WTC11 (cell line): ENCODE measurements around the gene GNG3. TPM values are rescaled to one million over a fixed set of nuclear protein-coding genes. Genes with fewer than 3 reads are reported as not detected.

Experiments used
- AFF4 ChIP-seq: sonication (generic); formaldehyde crosslinking; IDR thresholded peaks from 2 replicates; pipeline ENCODE4 v1.8.1; 2023; ENCODE audit warnings: mild to moderate bottlenecking, missing genetic modification reagents, borderline replicate concordance
- ETV6 ChIP-seq: sonication (generic); formaldehyde crosslinking; IDR thresholded peaks from 2 replicates; pipeline ENCODE4 v1.8.1; 2022; ENCODE audit warnings: mild to moderate bottlenecking, missing genetic modification reagents
- MYBL2 ChIP-seq: sonication (generic); formaldehyde crosslinking; IDR thresholded peaks from 2 replicates; pipeline ENCODE4 v1.8.1; 2023; ENCODE audit warnings: mild to moderate bottlenecking, moderate library complexity, missing genetic modification reagents
- ZNF532 ChIP-seq: fragments of 250-450 bp; sonication (Bioruptor Pico); IDR thresholded peaks from 2 replicates; pipeline ENCODE4 v1.9.0; 2021; ENCODE audit warnings: mild to moderate bottlenecking, borderline replicate concordance
- total RNA-seq: library from RNA; stranded (reverse); gene quantifications from 3 replicates; pipeline ENCODE4 v1.2.3, GENCODE V29; 2021
- TF ChIP-seq, protein P1 (sequence below): sonication (generic); formaldehyde crosslinking; IDR thresholded peaks from 2 replicates; pipeline ENCODE4 v1.8.1; 2023; ENCODE audit warnings: mild to moderate bottlenecking, missing genetic modification reagents, moderate library complexity

The GNG3 gene
- total RNA-seq, 1 experiment from 2014 or later: 6.0 TPM

DNA sequence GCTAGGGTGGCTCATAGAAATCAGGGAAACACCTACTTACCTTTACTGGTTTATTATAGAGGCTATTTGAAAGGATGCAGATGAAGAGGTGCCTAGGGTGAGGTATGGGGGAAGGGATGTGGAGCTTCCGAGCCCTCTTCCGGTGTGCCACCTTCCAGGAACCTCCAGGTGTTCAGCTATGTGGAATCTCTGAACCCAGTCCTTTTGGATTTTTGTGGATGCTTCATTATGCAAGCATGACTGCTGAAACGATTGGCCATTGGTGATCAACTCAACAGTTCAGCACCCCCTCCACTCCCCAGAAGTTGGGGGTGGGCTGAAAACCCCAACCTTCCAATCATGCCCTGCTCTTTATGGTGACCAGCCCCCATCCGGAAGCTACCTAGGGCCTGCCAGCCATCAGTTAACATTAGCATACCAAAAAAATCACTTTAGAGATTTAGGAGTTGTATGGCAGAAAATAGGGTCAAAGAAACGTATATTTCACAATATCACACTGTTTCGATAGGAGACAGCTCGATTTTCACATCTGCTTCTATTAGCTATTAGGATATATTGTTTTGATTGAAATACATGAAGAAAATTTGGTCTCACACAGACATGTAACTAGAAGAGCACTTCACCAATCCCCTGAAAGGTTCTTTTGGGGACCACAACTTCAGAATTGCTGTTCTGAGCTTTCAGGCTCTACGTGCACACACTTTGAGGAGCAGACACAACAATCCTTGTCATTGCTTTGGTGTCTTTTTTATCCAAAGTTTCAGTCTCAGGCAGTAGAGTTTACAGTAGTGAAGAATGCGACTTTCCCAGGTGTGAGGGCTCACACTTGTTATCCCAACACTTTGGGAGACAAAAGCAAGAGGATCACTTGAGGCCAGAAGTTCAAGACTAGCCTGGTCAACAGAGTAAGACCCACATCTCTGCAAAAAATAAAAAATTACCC lies 50.6 kb downstream of the GNG3 start (continued):
- TF ChIP-seq, protein P1, sequence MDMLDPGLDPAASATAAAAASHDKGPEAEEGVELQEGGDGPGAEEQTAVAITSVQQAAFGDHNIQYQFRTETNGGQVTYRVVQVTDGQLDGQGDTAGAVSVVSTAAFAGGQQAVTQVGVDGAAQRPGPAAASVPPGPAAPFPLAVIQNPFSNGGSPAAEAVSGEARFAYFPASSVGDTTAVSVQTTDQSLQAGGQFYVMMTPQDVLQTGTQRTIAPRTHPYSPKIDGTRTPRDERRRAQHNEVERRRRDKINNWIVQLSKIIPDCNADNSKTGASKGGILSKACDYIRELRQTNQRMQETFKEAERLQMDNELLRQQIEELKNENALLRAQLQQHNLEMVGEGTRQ (CRISPR knock-in tag): 0 out of 2 replicates have a peak, but pooled peaks have one; percentile 8
- TF ChIP-seq MYBL2 (0 out of 2 replicates have a peak, but pooled peaks have one; percentile 39), AFF4 (CRISPR knock-in tag) (0 out of 2 replicates have a peak, but pooled peaks have one; percentile 32), ZNF532 (no peak), ETV6 (peak; percentile 90)

Other genes with a start within 250 kb of the GNG3 start
- gene AHNAK, start 160.9 kb upstream of the GNG3 start, total RNA-seq: 10.9 to 21.0 TPM (median 11.5 TPM) in 3 replicates
- gene EEF1G, start 133.8 kb upstream of the GNG3 start, total RNA-seq: 1,667 to 1,857 TPM (median 1,846 TPM) in 3 replicates
- 35.3 to 40.0 TPM (median 37.3 TPM) in 3 replicates for gene TUT1, start 116.2 kb upstream of the GNG3 start, total RNA-seq
- gene MTA2, start 105.8 kb upstream of the GNG3 start, total RNA-seq: 101 to 115 TPM (median 103 TPM) in 3 replicates
- 45.5 to 54.7 TPM (median 51.1 TPM) in 3 replicates for gene EML3, start 94.9 kb upstream of the GNG3 start, total RNA-seq
- 0.78 to 1.6 TPM (median 0.94 TPM) in 3 replicates for gene ROM1, start 94.4 kb upstream of the GNG3 start, total RNA-seq
- gene B3GAT3, start 85.7 kb upstream of the GNG3 start, total RNA-seq: 41.2 to 43.9 TPM (median 43.3 TPM) in 3 replicates
- 323 to 350 TPM (median 327 TPM) in 3 replicates for gene GANAB, start 61.1 kb upstream of the GNG3 start, total RNA-seq
- gene INTS5, start 54.4 kb upstream of the GNG3 start, total RNA-seq: 28.9 to 32.7 TPM (median 31.9 TPM) in 3 replicates
- 132 to 154 TPM (median 137 TPM) in 3 replicates for gene C11orf98, start 42.5 kb upstream of the GNG3 start, total RNA-seq
- gene CSKMT, start 42.4 kb upstream of the GNG3 start, total RNA-seq: 60.7 to 75.6 TPM (median 60.9 TPM) in 3 replicates
- 17.7 to 18.7 TPM (median 18.1 TPM) in 3 replicates for gene UQCC3, start 36.0 kb upstream of the GNG3 start, total RNA-seq
- 4.2 to 6.3 TPM (median 5.1 TPM) in 3 replicates for gene LBHD1, start 35.4 kb upstream of the GNG3 start, total RNA-seq
- gene UBXN1, start 28.6 kb upstream of the GNG3 start, total RNA-seq: 128 to 135 TPM (median 128 TPM) in 3 replicates
- 0.16 to 0.39 TPM (median 0.23 TPM) in 3 replicates for gene LRRN4CL, start 18.1 kb upstream of the GNG3 start, total RNA-seq
- gene BSCL2, start 252 bp upstream of the GNG3 start, total RNA-seq: 92.0 to 97.2 TPM (median 92.0 TPM) in 3 replicates
- 42.1 to 42.9 TPM (median 42.2 TPM) in 3 replicates for gene HNRNPUL2, start 19.8 kb downstream of the GNG3 start, total RNA-seq
- 39.7 to 48.7 TPM (median 39.8 TPM) in 3 replicates for gene TTC9C, start 20.8 kb downstream of the GNG3 start, total RNA-seq
- 82.3 to 88.1 TPM (median 88.0 TPM) in 3 replicates for gene ZBTB3, start 46.5 kb downstream of the GNG3 start, total RNA-seq
- gene POLR2G, start 53.9 kb downstream of the GNG3 start, total RNA-seq: 81.3 to 101 TPM (median 84.3 TPM) in 3 replicates
- gene TAF6L, start 63.7 kb downstream of the GNG3 start, total RNA-seq: 33.8 to 42.1 TPM (median 36.3 TPM) in 3 replicates
- gene TMEM179B, start 79.7 kb downstream of the GNG3 start, total RNA-seq: 21.4 to 23.6 TPM (median 22.2 TPM) in 3 replicates
- gene TMEM223, start 84.3 kb downstream of the GNG3 start, total RNA-seq: 25.5 to 26.4 TPM (median 25.9 TPM) in 3 replicates
- 43.2 to 44.7 TPM (median 44.3 TPM) in 3 replicates for gene NXF1, start 97.8 kb downstream of the GNG3 start, total RNA-seq
- 27.2 to 30.2 TPM (median 28.0 TPM) in 3 replicates for gene STX5, start 124.4 kb downstream of the GNG3 start, total RNA-seq
- 0.44 TPM in 1 of 3 replicates, not detected in the others for gene TEX54, start 125.2 kb downstream of the GNG3 start, total RNA-seq
- gene WDR74, start 131.9 kb downstream of the GNG3 start, total RNA-seq: 82.7 to 110 TPM (median 85.2 TPM) in 3 replicates
- 244 to 334 TPM (median 265 TPM) in 3 replicates for gene SLC3A2, start 173.2 kb downstream of the GNG3 start, total RNA-seq
- gene CHRM1, start 213.7 kb downstream of the GNG3 start, total RNA-seq: not detected in 3 replicates